CD4-positive, alpha-beta T cell treated with Interleukin-4 for 4 hours (primary cell): ENCODE measurements around the gene GLI2.

Experiments
- DNase-seq: peaks from one replicate; pipeline ENCODE4 v3.0.0-alpha.2; 2020

GLI2 gene

DNA sequence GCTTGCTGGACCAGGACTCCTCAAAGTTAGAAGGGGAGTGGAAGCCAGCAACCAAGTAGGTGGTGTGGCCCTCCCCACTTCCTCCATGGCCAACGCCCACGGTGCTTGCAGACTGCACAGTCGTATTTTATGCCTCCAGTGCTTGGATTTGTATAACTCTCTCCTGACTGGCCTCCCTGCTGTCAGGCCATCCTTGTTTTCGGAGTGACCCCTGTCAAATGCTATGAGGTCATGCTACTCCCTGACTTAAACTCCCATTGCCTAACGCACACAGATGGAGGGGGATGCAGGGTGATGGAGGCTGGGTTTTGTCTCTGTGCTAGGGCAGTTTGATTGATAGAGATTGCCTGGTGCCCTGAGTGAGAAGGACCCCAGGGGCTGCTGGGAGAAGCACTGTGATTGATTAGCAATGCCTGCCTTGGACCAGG, 36.1 kb downstream of the GLI2 start:
- DNase-seq, result no peak

GRCh38 chr2:120772261-120772660, 36.6 kb downstream of the GLI2 start:
- DNase-seq, result no peak

DNA sequence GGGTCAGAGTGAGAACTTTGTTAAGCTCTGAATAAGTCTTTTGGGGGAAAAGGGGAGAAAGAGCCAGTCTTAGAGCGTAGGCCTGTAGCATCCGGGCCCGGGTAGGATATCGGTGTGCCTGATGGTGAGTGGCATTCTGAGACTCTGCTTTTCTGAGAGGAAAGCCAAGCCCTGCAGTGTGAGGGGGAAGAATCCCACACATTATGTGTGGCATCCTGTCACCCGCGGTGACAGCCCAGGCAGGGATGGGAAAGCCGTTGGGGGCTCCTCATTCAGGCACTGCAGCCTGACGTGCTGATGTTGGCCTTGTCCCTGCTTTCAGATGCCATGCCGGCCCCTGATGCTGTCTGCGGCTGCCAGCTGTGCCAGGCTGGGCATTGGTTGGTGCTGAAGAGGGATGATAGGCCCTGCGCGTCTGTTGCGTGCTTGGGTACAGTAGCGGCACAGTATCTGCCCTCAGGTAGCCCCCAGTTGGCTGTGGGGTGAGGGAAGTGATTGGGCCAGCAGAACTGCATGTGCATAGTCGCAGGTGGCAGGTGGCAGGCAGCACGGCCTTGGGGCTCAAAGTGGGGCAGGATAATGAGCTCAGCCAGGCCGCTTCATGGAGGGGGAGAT, 37.6 kb downstream of the GLI2 start:
- DNase-seq, result no peak

DNA sequence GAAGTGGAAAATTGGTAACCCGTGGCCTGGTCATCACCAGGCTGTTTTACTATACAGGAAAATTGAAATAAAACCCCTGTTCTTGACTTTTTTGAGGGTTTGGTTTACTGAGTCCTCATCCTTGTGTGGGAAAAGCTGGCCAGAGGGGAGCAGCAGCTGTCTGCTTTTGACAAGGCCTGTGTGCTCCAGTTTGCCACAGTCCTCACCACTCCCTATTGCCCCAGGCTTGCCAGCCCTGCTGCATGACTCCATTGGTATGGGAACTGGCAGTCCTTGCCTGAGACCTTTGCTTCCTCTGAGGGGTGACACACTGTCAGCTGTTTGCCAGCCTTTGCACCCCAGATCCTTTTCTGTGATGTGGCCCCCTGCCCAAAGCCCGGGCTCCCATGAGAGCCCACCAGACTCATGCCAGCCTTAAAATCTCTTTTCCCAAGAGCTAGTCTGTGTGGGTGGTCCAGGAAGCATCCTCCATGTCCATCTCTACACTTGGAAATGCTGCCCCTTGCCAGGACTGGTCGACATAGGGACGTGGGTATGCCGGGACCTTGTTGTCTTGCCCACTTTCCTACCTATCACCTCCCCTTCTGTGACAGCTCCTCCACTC, 39.0 kb downstream of the GLI2 start:
- no peak for DNase-seq

DNA sequence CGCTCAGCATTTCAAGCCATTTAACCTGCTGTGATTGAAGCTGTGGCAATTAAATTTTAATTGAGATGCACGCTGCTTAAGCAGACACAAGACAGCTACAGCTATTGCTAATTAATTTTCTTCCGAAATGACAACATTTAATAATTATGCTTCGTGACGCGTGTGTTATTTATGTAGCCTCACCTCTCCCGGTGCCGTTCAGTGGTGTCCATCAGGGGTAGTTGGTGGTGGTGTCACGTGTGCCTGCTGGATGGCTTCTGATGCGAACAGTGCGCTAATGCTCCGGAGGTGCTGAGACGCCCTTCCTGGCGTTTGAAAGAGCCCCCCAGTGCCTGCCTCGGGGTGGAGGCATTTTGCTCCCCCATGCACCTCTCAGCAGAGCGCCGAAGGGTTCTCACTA, 39.5 kb downstream of the GLI2 start:
- no peak for DNase-seq

GRCh38 chr2:120775801-120776589, 40.3 kb downstream of the GLI2 start:
- no peak for DNase-seq

- no peak for DNase-seq
Observed at GRCh38 chr2:120776649-120777048, 41.0 kb downstream of the GLI2 start.

DNA sequence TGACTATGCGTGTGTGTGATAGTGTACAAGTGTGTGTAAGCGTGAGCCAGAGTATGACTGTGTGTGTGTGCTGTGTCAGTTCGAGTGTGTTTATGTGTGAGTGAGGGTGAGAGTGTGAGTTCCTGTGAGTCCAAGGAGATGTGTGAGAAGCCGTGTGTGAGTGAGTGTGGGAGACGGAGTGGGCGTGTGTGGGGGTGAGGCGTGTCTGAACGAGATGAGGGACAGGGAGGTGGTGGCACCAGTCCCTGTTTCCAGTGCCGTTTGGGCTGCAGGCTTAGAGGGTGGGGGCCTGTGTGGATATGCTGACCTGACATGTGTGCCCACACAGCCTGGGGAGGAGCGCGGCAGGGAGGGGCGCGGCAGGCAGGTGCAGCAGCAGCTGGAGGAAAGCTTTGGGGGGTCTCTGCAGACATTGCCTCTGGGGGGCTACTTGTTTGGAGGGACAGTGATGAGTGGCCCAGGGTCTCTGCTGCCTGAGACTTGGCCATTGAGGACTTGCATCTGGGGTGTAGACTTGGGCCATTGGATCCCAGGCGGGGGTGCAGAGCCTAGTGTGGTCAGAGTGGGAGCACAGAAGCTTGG, 41.6 kb downstream of the GLI2 start:
- DNase-seq, result no peak

DNA sequence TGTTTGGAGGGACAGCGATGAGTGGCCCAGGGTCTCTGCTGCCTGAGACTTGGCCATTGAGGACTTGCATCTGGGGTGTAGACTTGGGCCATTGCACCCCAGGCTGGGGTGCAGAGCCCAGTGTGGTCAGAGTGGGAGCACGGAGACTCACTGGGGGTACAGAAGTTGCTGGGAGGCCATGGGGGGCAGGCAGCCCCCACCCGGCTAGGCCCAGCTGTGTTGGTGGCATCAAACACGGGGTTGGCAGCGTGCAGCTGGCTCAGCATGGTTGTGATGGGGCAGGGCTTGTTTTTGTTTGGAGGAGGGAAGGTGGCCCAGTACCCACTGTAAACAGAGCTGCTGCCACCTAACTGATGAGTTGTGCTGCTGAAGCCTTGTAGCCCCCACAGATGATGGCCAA, 42.1 kb downstream of the GLI2 start:
- no peak for DNase-seq

DNA sequence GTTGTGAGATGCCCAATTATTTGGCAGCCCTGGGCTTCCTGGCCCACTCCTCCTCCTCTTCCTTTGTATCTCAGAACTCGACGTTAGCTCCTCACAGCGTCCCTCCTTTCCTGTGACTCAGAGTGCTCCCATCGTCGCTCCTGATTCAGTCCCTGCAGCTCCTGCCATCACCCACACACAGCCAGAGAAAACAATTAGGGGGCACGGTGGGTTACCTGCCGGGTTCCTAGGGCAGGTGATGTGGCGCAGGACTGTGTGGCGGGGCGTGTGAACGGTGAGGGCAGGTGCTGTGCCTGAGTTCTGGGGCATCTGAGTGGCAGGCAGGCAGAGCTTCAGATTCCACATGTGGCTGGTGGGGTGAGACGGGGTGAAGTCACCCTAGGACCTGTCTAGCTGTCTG, 42.6 kb downstream of the GLI2 start:
- DNase-seq, result no peak

- no peak for DNase-seq
Observed at GRCh38 chr2:120779781-120780283, 44.2 kb downstream of the GLI2 start.

DNA sequence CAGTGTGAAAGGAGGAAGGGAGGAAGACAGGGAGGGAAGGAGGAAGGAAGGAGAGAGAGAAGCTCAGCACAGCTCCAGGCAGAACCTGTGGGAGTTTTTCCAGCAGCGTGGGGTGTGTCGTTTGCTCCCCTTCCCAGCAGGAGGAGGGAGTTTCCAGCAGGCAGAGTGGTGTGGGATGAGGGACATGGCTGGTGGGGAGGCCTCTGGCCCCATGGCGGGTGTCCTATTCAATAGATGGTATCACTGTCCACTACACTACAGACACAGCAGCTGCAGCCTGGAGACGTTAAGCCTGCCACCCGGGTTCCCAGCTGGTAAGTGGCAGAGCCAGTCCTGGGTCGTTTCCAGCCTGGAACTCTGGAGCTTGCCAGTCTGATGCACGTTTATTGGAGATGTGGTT, 44.7 kb downstream of the GLI2 start:
- no peak for DNase-seq

DNA sequence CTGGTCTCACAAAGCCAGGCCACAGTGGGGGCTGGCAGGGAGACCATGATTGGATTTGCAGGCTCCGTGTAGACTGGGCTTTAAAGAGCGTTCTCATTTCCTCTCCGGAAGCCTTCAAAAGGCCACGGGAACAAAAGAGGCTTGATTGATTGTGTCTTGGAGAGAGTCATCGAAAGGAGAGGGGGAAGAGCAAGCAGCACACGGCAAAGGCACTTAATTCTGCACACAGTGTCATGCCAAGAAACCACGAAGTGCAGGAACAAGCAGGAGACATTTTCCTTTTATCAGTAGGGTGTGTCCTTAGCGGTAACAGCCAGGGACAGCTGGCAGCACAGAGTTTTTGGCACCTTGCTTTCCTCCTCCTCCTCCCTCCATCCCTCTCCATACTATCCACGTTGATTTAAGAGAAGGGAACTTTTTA, 47.7 kb downstream of the GLI2 start:
- DNase-seq, result no peak

DNA sequence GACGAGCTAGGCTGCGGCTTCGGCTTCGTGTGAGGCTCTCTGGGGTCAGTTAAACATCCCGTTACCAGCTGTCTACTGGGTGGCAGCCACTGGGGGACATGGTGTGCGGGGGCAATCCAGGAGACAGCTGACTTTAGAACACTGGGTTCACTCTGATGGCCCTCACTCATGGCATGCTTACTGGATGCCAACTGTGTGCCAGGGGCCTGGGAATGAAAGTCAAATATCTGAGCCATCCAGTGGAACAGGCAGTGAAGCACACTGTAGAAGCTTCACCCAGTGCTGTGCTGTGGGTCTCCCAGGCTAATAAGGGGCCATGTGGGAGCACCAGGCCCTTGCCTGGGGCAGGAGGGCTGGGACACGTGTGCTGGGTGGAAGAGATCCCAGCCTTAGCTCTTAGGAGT, 48.3 kb downstream of the GLI2 start:
- DNase-seq, result no peak
